ENCODE data around the gene TTYH3.

TTYH3 gene

GRCh38 chr7:2670720-2671391 lies 39.1 kb downstream of the TTYH3 start (continued):
- TF ChIP-seq, protein P1, sequence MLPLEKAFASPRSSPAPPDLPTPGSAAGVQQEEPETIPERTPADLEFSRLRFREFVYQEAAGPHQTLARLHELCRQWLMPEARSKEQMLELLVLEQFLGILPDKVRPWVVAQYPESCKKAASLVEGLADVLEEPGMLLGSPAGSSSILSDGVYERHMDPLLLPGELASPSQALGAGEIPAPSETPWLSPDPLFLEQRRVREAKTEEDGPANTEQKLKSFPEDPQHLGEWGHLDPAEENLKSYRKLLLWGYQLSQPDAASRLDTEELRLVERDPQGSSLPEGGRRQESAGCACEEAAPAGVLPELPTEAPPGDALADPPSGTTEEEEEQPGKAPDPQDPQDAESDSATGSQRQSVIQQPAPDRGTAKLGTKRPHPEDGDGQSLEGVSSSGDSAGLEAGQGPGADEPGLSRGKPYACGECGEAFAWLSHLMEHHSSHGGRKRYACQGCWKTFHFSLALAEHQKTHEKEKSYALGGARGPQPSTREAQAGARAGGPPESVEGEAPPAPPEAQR (tag by site-specific recombination; IDR thresholded peaks at IDR 0.05) = no peak
- TF ChIP-seq, protein P2, sequence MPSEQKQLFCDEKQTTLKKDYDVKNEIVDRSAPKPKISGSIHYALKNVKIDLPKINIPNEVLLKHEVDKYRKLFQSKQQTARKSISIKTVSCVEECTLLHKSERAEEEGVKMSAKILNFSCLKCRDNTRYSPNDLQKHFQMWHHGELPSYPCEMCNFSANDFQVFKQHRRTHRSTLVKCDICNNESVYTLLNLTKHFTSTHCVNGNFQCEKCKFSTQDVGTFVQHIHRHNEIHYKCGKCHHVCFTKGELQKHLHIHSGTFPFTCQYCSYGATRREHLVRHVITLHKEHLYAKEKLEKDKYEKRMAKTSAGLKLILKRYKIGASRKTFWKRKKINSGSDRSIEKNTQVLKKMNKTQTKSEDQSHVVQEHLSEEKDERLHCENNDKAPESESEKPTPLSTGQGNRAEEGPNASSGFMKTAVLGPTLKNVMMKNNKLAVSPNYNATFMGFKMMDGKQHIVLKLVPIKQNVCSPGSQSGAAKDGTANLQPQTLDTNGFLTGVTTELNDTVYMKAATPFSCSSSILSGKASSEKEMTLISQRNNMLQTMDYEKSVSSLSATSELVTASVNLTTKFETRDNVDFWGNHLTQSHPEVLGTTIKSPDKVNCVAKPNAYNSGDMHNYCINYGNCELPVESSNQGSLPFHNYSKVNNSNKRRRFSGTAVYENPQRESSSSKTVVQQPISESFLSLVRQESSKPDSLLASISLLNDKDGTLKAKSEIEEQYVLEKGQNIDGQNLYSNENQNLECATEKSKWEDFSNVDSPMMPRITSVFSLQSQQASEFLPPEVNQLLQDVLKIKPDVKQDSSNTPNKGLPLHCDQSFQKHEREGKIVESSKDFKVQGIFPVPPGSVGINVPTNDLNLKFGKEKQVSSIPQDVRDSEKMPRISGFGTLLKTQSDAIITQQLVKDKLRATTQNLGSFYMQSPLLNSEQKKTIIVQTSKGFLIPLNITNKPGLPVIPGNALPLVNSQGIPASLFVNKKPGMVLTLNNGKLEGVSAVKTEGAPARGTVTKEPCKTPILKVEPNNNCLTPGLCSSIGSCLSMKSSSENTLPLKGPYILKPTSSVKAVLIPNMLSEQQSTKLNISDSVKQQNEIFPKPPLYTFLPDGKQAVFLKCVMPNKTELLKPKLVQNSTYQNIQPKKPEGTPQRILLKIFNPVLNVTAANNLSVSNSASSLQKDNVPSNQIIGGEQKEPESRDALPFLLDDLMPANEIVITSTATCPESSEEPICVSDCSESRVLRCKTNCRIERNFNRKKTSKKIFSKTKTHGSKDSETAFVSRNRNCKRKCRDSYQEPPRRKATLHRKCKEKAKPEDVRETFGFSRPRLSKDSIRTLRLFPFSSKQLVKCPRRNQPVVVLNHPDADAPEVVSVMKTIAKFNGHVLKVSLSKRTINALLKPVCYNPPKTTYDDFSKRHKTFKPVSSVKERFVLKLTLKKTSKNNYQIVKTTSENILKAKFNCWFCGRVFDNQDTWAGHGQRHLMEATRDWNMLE (tag by site-specific recombination; conservative IDR thresholded peaks at IDR 0.05; ENCODE audit: low read depth) = no peak
- TF ChIP-seq ZNF114 (tag by site-specific recombination; IDR thresholded peaks at IDR 0.05) (no peak), ZFP69B (tag by site-specific recombination; IDR thresholded peaks at IDR 0.05) (0 out of 2 replicates have a peak, but pooled peaks have one; percentile 45), ZNF138 (tag by site-specific recombination; IDR thresholded peaks at IDR 0.05; ENCODE audit: borderline replicate concordance) (no peak), MZF1 (tag by site-specific recombination; IDR thresholded peaks at IDR 0.05; ENCODE audit: borderline replicate concordance) (no peak), ZNF157 (tag by site-specific recombination; IDR thresholded peaks at IDR 0.05) (no peak), ZNF830 (tag by site-specific recombination; IDR thresholded peaks at IDR 0.05; ENCODE audit: low read depth) (no peak), ZNF350 (tag by site-specific recombination; IDR thresholded peaks at IDR 0.05) (no peak), FEZF1 (tag by site-specific recombination; IDR thresholded peaks at IDR 0.05) (no peak), GLI4 (tag by site-specific recombination; IDR thresholded peaks at IDR 0.05) (no peak), ZNF785 (tag by site-specific recombination; IDR thresholded peaks at IDR 0.05) (no peak), ZNF223 (tag by site-specific recombination; IDR thresholded peaks at IDR 0.05) (no peak), BCL11A (tag by site-specific recombination; IDR thresholded peaks at IDR 0.05; ENCODE audit: low read depth) (no peak), ZNF133 (tag by site-specific recombination; IDR thresholded peaks at IDR 0.05) (no peak), GLI2 (tag by site-specific recombination; IDR thresholded peaks at IDR 0.05; ENCODE audit: borderline replicate concordance, low read depth) (no peak), ZNF239 (tag by site-specific recombination; IDR thresholded peaks at IDR 0.05) (no peak), SP2 (tag by site-specific recombination; IDR thresholded peaks at IDR 0.05) (no peak), ZNF776 (tag by site-specific recombination; IDR thresholded peaks at IDR 0.05; ENCODE audit: borderline replicate concordance) (no peak), ZNF558 (tag by site-specific recombination; IDR thresholded peaks at IDR 0.05) (no peak), ZSCAN16 (tag by site-specific recombination; IDR thresholded peaks at IDR 0.05) (no peak), GFI1B (tag by site-specific recombination; IDR thresholded peaks at IDR 0.05) (no peak), YY1 (tag by site-specific recombination; IDR thresholded peaks at IDR 0.05) (no peak), ZNF629 (tag by site-specific recombination; IDR thresholded peaks at IDR 0.05) (no peak), ZXDB (tag by site-specific recombination; IDR thresholded peaks at IDR 0.05) (no peak), SETDB1 (IDR thresholded peaks at IDR 0.05; ENCODE audit: insufficient read length, low read length) (no peak), KLF8 (tag by site-specific recombination; IDR thresholded peaks at IDR 0.05) (peak; percentile 47; the same call in 1 of the 2 replicates), ZNF768 (tag by site-specific recombination; IDR thresholded peaks at IDR 0.05) (no peak), MEIS1 (CRISPR knock-in tag; IDR thresholded peaks at IDR 0.05; ENCODE audit: borderline replicate concordance) (no peak), ZNF140 (tag by site-specific recombination; IDR thresholded peaks at IDR 0.05) (no peak), ZNF211 (tag by site-specific recombination; IDR thresholded peaks at IDR 0.05; ENCODE audit: low read depth) (no peak)
- TF ChIP-seq, protein P3, sequence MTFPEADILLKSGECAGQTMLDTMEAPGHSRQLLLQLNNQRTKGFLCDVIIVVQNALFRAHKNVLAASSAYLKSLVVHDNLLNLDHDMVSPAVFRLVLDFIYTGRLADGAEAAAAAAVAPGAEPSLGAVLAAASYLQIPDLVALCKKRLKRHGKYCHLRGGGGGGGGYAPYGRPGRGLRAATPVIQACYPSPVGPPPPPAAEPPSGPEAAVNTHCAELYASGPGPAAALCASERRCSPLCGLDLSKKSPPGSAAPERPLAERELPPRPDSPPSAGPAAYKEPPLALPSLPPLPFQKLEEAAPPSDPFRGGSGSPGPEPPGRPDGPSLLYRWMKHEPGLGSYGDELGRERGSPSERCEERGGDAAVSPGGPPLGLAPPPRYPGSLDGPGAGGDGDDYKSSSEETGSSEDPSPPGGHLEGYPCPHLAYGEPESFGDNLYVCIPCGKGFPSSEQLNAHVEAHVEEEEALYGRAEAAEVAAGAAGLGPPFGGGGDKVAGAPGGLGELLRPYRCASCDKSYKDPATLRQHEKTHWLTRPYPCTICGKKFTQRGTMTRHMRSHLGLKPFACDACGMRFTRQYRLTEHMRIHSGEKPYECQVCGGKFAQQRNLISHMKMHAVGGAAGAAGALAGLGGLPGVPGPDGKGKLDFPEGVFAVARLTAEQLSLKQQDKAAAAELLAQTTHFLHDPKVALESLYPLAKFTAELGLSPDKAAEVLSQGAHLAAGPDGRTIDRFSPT (tag by site-specific recombination; IDR thresholded peaks at IDR 0.05) = no peak
- TF ChIP-seq, protein P4, sequence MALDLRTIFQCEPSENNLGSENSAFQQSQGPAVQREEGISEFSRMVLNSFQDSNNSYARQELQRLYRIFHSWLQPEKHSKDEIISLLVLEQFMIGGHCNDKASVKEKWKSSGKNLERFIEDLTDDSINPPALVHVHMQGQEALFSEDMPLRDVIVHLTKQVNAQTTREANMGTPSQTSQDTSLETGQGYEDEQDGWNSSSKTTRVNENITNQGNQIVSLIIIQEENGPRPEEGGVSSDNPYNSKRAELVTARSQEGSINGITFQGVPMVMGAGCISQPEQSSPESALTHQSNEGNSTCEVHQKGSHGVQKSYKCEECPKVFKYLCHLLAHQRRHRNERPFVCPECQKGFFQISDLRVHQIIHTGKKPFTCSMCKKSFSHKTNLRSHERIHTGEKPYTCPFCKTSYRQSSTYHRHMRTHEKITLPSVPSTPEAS (tag by site-specific recombination; IDR thresholded peaks at IDR 0.05) = no peak

Measured in HEK293 (cell line).